ENCODE results near the gene CACTIN.
"Not testable (repeated sequence)": the region's sequence is repeated elsewhere in the genome, so short reads cannot be mapped to it uniquely, and the experiment has no call there.

CACTIN gene

GRCh38 chr19:3661284-3662238, 35.0 kb upstream of the CACTIN start:
- no peak for DNase-seq

GRCh38 chr19:3660493-3661219, 34.1 kb upstream of the CACTIN start:
- no peak for DNase-seq

GRCh38 chr19:3659746-3660112, 33.1 kb upstream of the CACTIN start:
- DNase-seq, result no peak

GRCh38 chr19:3658870-3659745, 32.5 kb upstream of the CACTIN start:
- DNase-seq, result no peak

- no peak for DNase-seq
Observed at GRCh38 chr19:3658004-3658869, 31.6 kb upstream of the CACTIN start.

GRCh38 chr19:3657395-3657769, 30.8 kb upstream of the CACTIN start:
- DNase-seq, result no peak

GRCh38 chr19:3656747-3657394, 30.3 kb upstream of the CACTIN start:
- DNase-seq, result no peak

GRCh38 chr19:3656073-3656746, 29.6 kb upstream of the CACTIN start:
- no peak for DNase-seq

- no peak for DNase-seq
Observed at GRCh38 chr19:3655402-3656072, 28.9 kb upstream of the CACTIN start.

GRCh38 chr19:3653865-3654513, 27.4 kb upstream of the CACTIN start:
- DNase-seq, result no peak

GRCh38 chr19:3653081-3653795, 26.6 kb upstream of the CACTIN start:
- DNase-seq, result no peak

- no peak for DNase-seq
Observed at GRCh38 chr19:3652422-3652821, 25.8 kb upstream of the CACTIN start.

GRCh38 chr19:3651684-3652083, 25.1 kb upstream of the CACTIN start:
- no peak for DNase-seq

- no peak for DNase-seq
Observed at GRCh38 chr19:3649888-3650287, 23.3 kb upstream of the CACTIN start.

- no peak for DNase-seq
Observed at GRCh38 chr19:3648037-3648905, 21.7 kb upstream of the CACTIN start.

GRCh38 chr19:3647102-3647501, 20.5 kb upstream of the CACTIN start:
- DNase-seq, result not testable (repeated sequence)

- no peak for DNase-seq
Observed at GRCh38 chr19:3646336-3647092, 19.9 kb upstream of the CACTIN start.
